Measurements from ENCODE around the gene BAG3.
"Not testable (repeated sequence)": the region's sequence is repeated elsewhere in the genome, so short reads cannot be mapped to it uniquely, and the experiment has no call there.

Gene BAG3
- total RNA-seq, result 24.6 to 59.3 (median 36.1) reads per million in 17 experiments

GRCh38 chr10:119650692-119651513 lies at the start of gene BAG3:
BAG3 (plus strand) TSS chr10:119651380; CDS start chr10:119651676, 296 bp downstream.
- DNase-seq, result peak; percentile 93 to 97 (median 95)

GRCh38 chr10:119602241-119603095 lies 48.7 kb upstream of the BAG3 start:
- DNase-seq, result peak; percentile 44 to 79 (median 62)

- DNase-seq, result no peak
Observed at GRCh38 chr10:119604468-119604867, 46.7 kb upstream of the BAG3 start.

GRCh38 chr10:119608316-119609155 lies 42.6 kb upstream of the BAG3 start:
- DNase-seq, result peak; percentile 33 to 73 (median 58)

- DNase-seq, result no peak
Observed at GRCh38 chr10:119609516-119609915, 41.7 kb upstream of the BAG3 start.

- no peak for DNase-seq
Observed at GRCh38 chr10:119611433-119611832, 39.7 kb upstream of the BAG3 start.

- DNase-seq, result peak in 3 of 4 experiments; percentile 44 to 49 (median 45)
Observed at GRCh38 chr10:119613741-119614140, 37.4 kb upstream of the BAG3 start.

- no peak for DNase-seq
Observed at GRCh38 chr10:119614686-119615085, 36.5 kb upstream of the BAG3 start.

- peak in 2 of 4 experiments; percentile 19 to 28 for DNase-seq
Observed at GRCh38 chr10:119616882-119617570, 34.2 kb upstream of the BAG3 start.

GRCh38 chr10:119619215-119619614 lies 32.0 kb upstream of the BAG3 start:
- no peak for DNase-seq

GRCh38 chr10:119619811-119620210 lies 31.4 kb upstream of the BAG3 start:
- not testable (repeated sequence) for DNase-seq

- peak in 2 of 4 experiments; percentile 18 to 25 for DNase-seq
Observed at GRCh38 chr10:119620241-119621077, 30.7 kb upstream of the BAG3 start.

GRCh38 chr10:119621078-119621384 lies 30.1 kb upstream of the BAG3 start:
- no peak for DNase-seq

GRCh38 chr10:119625570-119626280 lies 25.5 kb upstream of the BAG3 start:
- no peak for DNase-seq

- DNase-seq, result no peak
Observed at GRCh38 chr10:119630300-119630699, 20.9 kb upstream of the BAG3 start.

GRCh38 chr10:119633538-119634218 lies 17.5 kb upstream of the BAG3 start:
- no peak for DNase-seq

- peak in 3 of 4 experiments; percentile 49 to 61 (median 53) for DNase-seq
Observed at GRCh38 chr10:119634219-119634544, 17.0 kb upstream of the BAG3 start.

- DNase-seq, result no peak
Observed at GRCh38 chr10:119637631-119638030, 13.5 kb upstream of the BAG3 start.

- no peak for DNase-seq
Observed at GRCh38 chr10:119638982-119639381, 12.2 kb upstream of the BAG3 start.

- DNase-seq, result no peak
Observed at GRCh38 chr10:119640384-119640783, 10.8 kb upstream of the BAG3 start.
